HepG2 (cell line): Measurements from ENCODE around the gene DNM1. TPM values are rescaled to one million over a fixed set of nuclear protein-coding genes. Genes with fewer than 3 reads are reported as not detected.
A peak's percentile ranks its signal among the peaks of the same experiment; 100 is the strongest.

Experiments used
- BCL6 ChIP-seq: IDR thresholded peaks from 2 replicates; pipeline ENCODE4 v1.6.1; 2016; ENCODE audit warnings: missing genetic modification reagents, missing compliant biosample characterization
- CBX2 ChIP-seq, 2 experiments: fragments of 200-600 bp in 1 of 2; sonication (generic); formaldehyde crosslinking in 1 of 2; IDR thresholded peaks; 2 replicates each; pipeline versions ENCODE4 v1.7.0 to v1.8.1; 2018 to 2022; ENCODE audit warnings: low read depth in 2 of 2, low read length in 1 of 2, mild to moderate bottlenecking in 1 of 2, missing genetic modification reagents in 1 of 2
- CTCF ChIP-seq: sonication (generic); formaldehyde crosslinking; IDR thresholded peaks from 2 replicates; pipeline ENCODE4 v1.5.0; 2020; ENCODE audit warnings: mild to moderate bottlenecking, missing genetic modification reagents, moderate library complexity
- EHMT2 ChIP-seq: fragments of 200-600 bp; sonication (generic); IDR thresholded peaks from 2 replicates; pipeline ENCODE4 v1.7.0; 2017; ENCODE audit warnings: antibody characterized with exemption, low read depth, low read length, borderline replicate concordance
- ETS1 ChIP-seq: sonication (generic); formaldehyde crosslinking; IDR thresholded peaks from 2 replicates; pipeline ENCODE4 v1.4.0; 2020; ENCODE audit warnings: missing genetic modification reagents
- FLYWCH1 ChIP-seq: sonication (generic); formaldehyde crosslinking; IDR thresholded peaks from 2 replicates; pipeline ENCODE4 v1.8.1; 2023; ENCODE audit warnings: mild to moderate bottlenecking, missing genetic modification reagents
- FOXA1 ChIP-seq, 2 experiments: fragments of 450-650 bp in 1 of 2; sonication (generic) in 1 of 2; formaldehyde crosslinking in 1 of 2; IDR thresholded peaks; 2 replicates each; pipeline versions ENCODE4 v1.4.0 to v1.6.1; 2016 to 2020; ENCODE audit warnings: missing genetic modification reagents in 1 of 2
- KLF15 ChIP-seq: sonication (generic); formaldehyde crosslinking; IDR thresholded peaks from 2 replicates; pipeline ENCODE4 v1.8.1; 2023; ENCODE audit warnings: borderline replicate concordance, mild to moderate bottlenecking, inconsistent platforms, missing genetic modification reagents, mixed read lengths
- PBX2 ChIP-seq: IDR thresholded peaks from 2 replicates; pipeline ENCODE4 v1.6.1; 2016; ENCODE audit warnings: control low read depth
- PTBP1 ChIP-seq: fragments of 200-400 bp; formaldehyde crosslinking; IDR thresholded peaks from 2 replicates; pipeline ENCODE4 v1.6.1; 2018; ENCODE audit warnings: low read length, low read depth; ENCODE audit not compliant: poor library complexity, severe bottlenecking
- SMAD3 ChIP-seq: sonication (generic); formaldehyde crosslinking; IDR thresholded peaks from 2 replicates; pipeline ENCODE4 v1.4.0; 2020; ENCODE audit warnings: missing genetic modification reagents
- SOX6 ChIP-seq, 2 experiments: fragments of 450-650 bp in 1 of 2; sonication (generic) in 1 of 2; formaldehyde crosslinking in 1 of 2; IDR thresholded peaks; 2 replicates each; pipeline versions ENCODE4 v1.4.0 to v1.6.1; 2017 to 2020; ENCODE audit warnings: antibody characterized with exemption in 1 of 2, mild to moderate bottlenecking in 1 of 2, missing genetic modification reagents in 1 of 2
- ZBTB42 ChIP-seq: sonication (generic); formaldehyde crosslinking; IDR thresholded peaks from 2 replicates; pipeline ENCODE4 v1.5.0; 2020; ENCODE audit warnings: mild to moderate bottlenecking, missing genetic modification reagents
- ZFAT ChIP-seq: sonication (generic); formaldehyde crosslinking; conservative IDR thresholded peaks from 2 replicates; pipeline ENCODE4 v1.8.1; 2023; ENCODE audit warnings: missing genetic modification reagents, inconsistent platforms
- ZMYM3 ChIP-seq: sonication (generic); formaldehyde crosslinking; IDR thresholded peaks from 2 replicates; pipeline ENCODE4 v1.5.1; 2020; ENCODE audit warnings: mild to moderate bottlenecking, missing genetic modification reagents
- ZNF280B ChIP-seq: sonication (generic); formaldehyde crosslinking; IDR thresholded peaks from 2 replicates; pipeline ENCODE4 v1.5.0; 2020; ENCODE audit warnings: missing genetic modification reagents, mild to moderate bottlenecking, borderline replicate concordance
- ZNF296 ChIP-seq: sonication (generic); formaldehyde crosslinking; conservative IDR thresholded peaks from 2 replicates; pipeline ENCODE4 v1.5.0; 2020; ENCODE audit warnings: mild to moderate bottlenecking, missing genetic modification reagents
- ZNF451 ChIP-seq: sonication (generic); formaldehyde crosslinking; IDR thresholded peaks from 2 replicates; pipeline ENCODE4 v1.5.0; 2020; ENCODE audit warnings: mild to moderate bottlenecking, missing genetic modification reagents
- ZNF576 ChIP-seq: sonication (generic); formaldehyde crosslinking; IDR thresholded peaks from 2 replicates; pipeline ENCODE4 v1.4.0; 2020; ENCODE audit warnings: mild to moderate bottlenecking, missing genetic modification reagents
- ZNF577 ChIP-seq: sonication (generic); formaldehyde crosslinking; IDR thresholded peaks from 2 replicates; pipeline ENCODE4 v1.4.0; 2020; ENCODE audit warnings: mild to moderate bottlenecking, low read depth, missing genetic modification reagents, borderline replicate concordance
- ZNF652 ChIP-seq: IDR thresholded peaks from 2 replicates; pipeline ENCODE4 v1.6.1; 2016; ENCODE audit warnings: low read depth, borderline replicate concordance
- polyA plus RNA-seq, 8 experiments: library from polyadenylated mRNA; depleted of rRNA in 3 of 8; stranded (reverse) in 7 of 8; unstranded in 1 of 8; fragments of >200 nt; fragmentation: Illumina TruSeq in 4 of 8; extraction: Trizol in 4 of 8; gene quantifications; 2 replicates each; pipeline versions ENCODE4 v1.2.1 to v1.2.3, GENCODE V29; 2011 to 2016; ENCODE audit warnings: low read depth in 4 of 8, missing spikeins in 1 of 8, mixed read lengths in 1 of 8; ENCODE audit not compliant: insufficient read depth in 1 of 8
- total RNA-seq, 5 experiments: library from RNA; depleted of rRNA; stranded (reverse); fragments of >200 nt; fragmentation: Illumina TruSeq; extraction: Trizol; gene quantifications; 2 replicates each; pipeline ENCODE4 v1.2.3, GENCODE V29; 2016; ENCODE audit warnings: low read depth in 1 of 5

The DNM1 gene
- total and polyA plus RNA-seq, 2 of the 13 experiments (the other 11 are each of a cell fraction or from before 2014, with no cell fraction given) = 0.13 to 0.58 TPM

- TF ChIP-seq CTCF (CRISPR knock-in tag) = peak; percentile 26; the same call in 1 of the 2 replicates
- no peak for TF ChIP-seq KLF15 (CRISPR knock-in tag)
- no peak for TF ChIP-seq ZNF296 (CRISPR knock-in tag)
- TF ChIP-seq FOXA1 (IDR thresholded peaks at IDR 0.05) = no peak
- TF ChIP-seq FOXA1 (CRISPR knock-in tag; IDR thresholded peaks at IDR 0.05) = peak; percentile 43; the same call in 1 of the 2 replicates
- no peak for TF ChIP-seq ZNF577 (CRISPR knock-in tag)
- TF ChIP-seq PBX2 = no peak
- TF ChIP-seq CBX2 (IDR thresholded peaks at IDR 0.05; ENCODE audit: low read depth, low read length) = no peak
- no peak for TF ChIP-seq CBX2 (CRISPR knock-in tag; IDR thresholded peaks at IDR 0.05; ENCODE audit: low read depth)
- no peak for TF ChIP-seq ETS1 (CRISPR knock-in tag)
- TF ChIP-seq BCL6 = no peak
- TF ChIP-seq FLYWCH1 (CRISPR knock-in tag) = no peak
- TF ChIP-seq EHMT2 = no peak
- TF ChIP-seq ZNF576 (CRISPR knock-in tag) = no peak
- no peak for TF ChIP-seq SOX6 (IDR thresholded peaks at IDR 0.05)
- no peak for TF ChIP-seq SOX6 (CRISPR knock-in tag; IDR thresholded peaks at IDR 0.05)
- no peak for TF ChIP-seq ZBTB42 (CRISPR knock-in tag)
- TF ChIP-seq ZFAT (CRISPR knock-in tag) = no peak
- no peak for TF ChIP-seq ZNF652 (CRISPR knock-in tag)
- TF ChIP-seq PTBP1 = no peak
- peak; percentile 41; the same call in 1 of the 2 replicates for TF ChIP-seq ZMYM3 (CRISPR knock-in tag)
- no peak for TF ChIP-seq SMAD3 (CRISPR knock-in tag)
- no peak for TF ChIP-seq ZNF451 (CRISPR knock-in tag)
- TF ChIP-seq ZNF280B (CRISPR knock-in tag) = no peak
Observed at GRCh38 chr9:128205296-128205944, 2.2 kb downstream of the DNM1 start (continued).
